ENCODE data around the gene PODN.

- no peak for TF ChIP-seq SPI1 (IDR thresholded peaks at IDR 0.05; ENCODE audit: borderline replicate concordance, low read depth)
- no peak for TF ChIP-seq CTCF (IDR thresholded peaks at IDR 0.05; ENCODE audit: insufficient read depth, low read length)
- TF ChIP-seq, protein P1, sequence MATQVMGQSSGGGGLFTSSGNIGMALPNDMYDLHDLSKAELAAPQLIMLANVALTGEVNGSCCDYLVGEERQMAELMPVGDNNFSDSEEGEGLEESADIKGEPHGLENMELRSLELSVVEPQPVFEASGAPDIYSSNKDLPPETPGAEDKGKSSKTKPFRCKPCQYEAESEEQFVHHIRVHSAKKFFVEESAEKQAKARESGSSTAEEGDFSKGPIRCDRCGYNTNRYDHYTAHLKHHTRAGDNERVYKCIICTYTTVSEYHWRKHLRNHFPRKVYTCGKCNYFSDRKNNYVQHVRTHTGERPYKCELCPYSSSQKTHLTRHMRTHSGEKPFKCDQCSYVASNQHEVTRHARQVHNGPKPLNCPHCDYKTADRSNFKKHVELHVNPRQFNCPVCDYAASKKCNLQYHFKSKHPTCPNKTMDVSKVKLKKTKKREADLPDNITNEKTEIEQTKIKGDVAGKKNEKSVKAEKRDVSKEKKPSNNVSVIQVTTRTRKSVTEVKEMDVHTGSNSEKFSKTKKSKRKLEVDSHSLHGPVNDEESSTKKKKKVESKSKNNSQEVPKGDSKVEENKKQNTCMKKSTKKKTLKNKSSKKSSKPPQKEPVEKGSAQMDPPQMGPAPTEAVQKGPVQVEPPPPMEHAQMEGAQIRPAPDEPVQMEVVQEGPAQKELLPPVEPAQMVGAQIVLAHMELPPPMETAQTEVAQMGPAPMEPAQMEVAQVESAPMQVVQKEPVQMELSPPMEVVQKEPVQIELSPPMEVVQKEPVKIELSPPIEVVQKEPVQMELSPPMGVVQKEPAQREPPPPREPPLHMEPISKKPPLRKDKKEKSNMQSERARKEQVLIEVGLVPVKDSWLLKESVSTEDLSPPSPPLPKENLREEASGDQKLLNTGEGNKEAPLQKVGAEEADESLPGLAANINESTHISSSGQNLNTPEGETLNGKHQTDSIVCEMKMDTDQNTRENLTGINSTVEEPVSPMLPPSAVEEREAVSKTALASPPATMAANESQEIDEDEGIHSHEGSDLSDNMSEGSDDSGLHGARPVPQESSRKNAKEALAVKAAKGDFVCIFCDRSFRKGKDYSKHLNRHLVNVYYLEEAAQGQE (IDR thresholded peaks at IDR 0.05; ENCODE audit: insufficient replicate concordance, low read depth), result no peak
These were observed 722 bp upstream of the PODN start for GRCh38 chr1:53061123-53061858.

All from HL-60 (cell line).